KMS-11 (cell line): ENCODE measurements around the gene GKAP1.
"Not testable (repeated sequence)": the region's sequence is repeated elsewhere in the genome, so short reads cannot be mapped to it uniquely, and the experiment has no call there.

Source experiments
- H2AFZ ChIP-seq: fragments of 200-600 bp; sonication (generic); 2 replicates; pipeline ENCODE4 v1.6.1; 2016; ENCODE audit warnings: antibody characterized with exemption, mixed run types, low read depth
- H3K27ac ChIP-seq: fragments of 200-600 bp; sonication (generic); 2 replicates; pipeline ENCODE4 v1.6.1; 2016; ENCODE audit warnings: mild to moderate bottlenecking, mixed run types
- H3K27me3 ChIP-seq: fragments of 200-600 bp; sonication (generic); 2 replicates; pipeline ENCODE4 v1.6.1; 2017; ENCODE audit warnings: mild to moderate bottlenecking, low read depth, mixed run types, moderate library complexity; ENCODE audit not compliant: insufficient read depth
- H3K36me3 ChIP-seq: fragments of 200-600 bp; sonication (generic); 2 replicates; pipeline ENCODE4 v1.6.1; 2017; ENCODE audit warnings: mild to moderate bottlenecking, mixed run types; ENCODE audit not compliant: insufficient read depth
- H3K4me1 ChIP-seq: fragments of 200-600 bp; sonication (generic); 2 replicates; pipeline ENCODE4 v1.6.1; 2016; ENCODE audit warnings: mild to moderate bottlenecking, low read depth, mixed run types; ENCODE audit not compliant: poor library complexity, severe bottlenecking
- H3K4me2 ChIP-seq: fragments of 200-600 bp; sonication (generic); 2 replicates; pipeline ENCODE4 v1.7.0; 2016; ENCODE audit warnings: mild to moderate bottlenecking, mixed run types
- H3K4me3 ChIP-seq: fragments of 200-600 bp; sonication (generic); IDR thresholded peaks from 2 replicates; pipeline ENCODE4 v1.6.1; 2017; ENCODE audit warnings: low read depth, low read length, mixed read lengths; ENCODE audit not compliant: insufficient read depth
- H3K79me2 ChIP-seq: fragments of 200-600 bp; sonication (generic); 2 replicates; pipeline ENCODE4 v1.6.1; 2016; ENCODE audit warnings: low read depth, mixed run types; ENCODE audit not compliant: insufficient read depth
- H3K9ac ChIP-seq: fragments of 200-600 bp; sonication (generic); 2 replicates; pipeline ENCODE4 v1.6.1; 2016; ENCODE audit warnings: mild to moderate bottlenecking, mixed run types
- H4K20me1 ChIP-seq: fragments of 200-600 bp; sonication (generic); 2 replicates; pipeline ENCODE4 v1.6.1; 2016; ENCODE audit warnings: mild to moderate bottlenecking, mixed run types; ENCODE audit not compliant: insufficient read depth
- CTCF ChIP-seq: fragments of 200-600 bp; sonication (generic); conservative IDR thresholded peaks from 2 replicates; pipeline ENCODE4 v1.6.1; 2017; ENCODE audit warnings: low read depth, mild to moderate bottlenecking, antibody characterized with exemption, low read length, moderate library complexity, mixed read lengths

Gene GKAP1

GRCh38 chr9:83708515-83709158, 108.9 kb downstream of the GKAP1 start:
- Histone ChIP-seq H3K79me2 (peaks cover 40% of the 10 kb centered on the region), H3K27ac (peak overlapping the region; percentile 99), H4K20me1 (peaks cover 20% of the 10 kb centered on the region), H3K27me3 (no peaks in the 10 kb centered on the region), H3K9ac (peak overlapping the region; percentile 99), H3K4me1 (peaks cover 24% of the 10 kb centered on the region), H3K4me2 (peak overlapping the region; percentile 86), H2AFZ (peak overlapping the region; percentile 87), H3K4me3 (no peak overlapping the region), H3K36me3 (no peaks in the 10 kb centered on the region)
- TF ChIP-seq CTCF: 0 out of 2 replicates have a peak, but pooled peaks have one; percentile 25

- Histone ChIP-seq H3K36me3 (no peaks in the 10 kb centered on the region), H3K4me1 (peaks cover 31% of the 10 kb centered on the region), H3K4me3 (no peak within 1 kb of the TSS), H4K20me1 (peaks cover 26% of the 10 kb centered on the region), H3K27me3 (no peaks in the 10 kb centered on the region), H3K9ac (peak within 1 kb of the TSS; percentile 99), H3K27ac (peak within 1 kb of the TSS; percentile 99), H2AFZ (peak within 1 kb of the TSS; percentile 87), H3K4me2 (peak within 1 kb of the TSS; percentile 86), H3K79me2 (peaks cover 47% of the 10 kb centered on the region)
- no peak for TF ChIP-seq CTCF
These were observed 109.6 kb downstream of the GKAP1 start, which contains the start of gene UBQLN1 for GRCh38 chr9:83707768-83708514. Gene UBQLN1 (minus strand): TSS chr9:83707958. CDS start chr9:83707679, 279 bp downstream.

GRCh38 chr9:83707518-83707767, 110.1 kb downstream of the GKAP1 start:
- Histone ChIP-seq H3K4me2 (peak overlapping the region; percentile 86), H3K4me1 (peaks cover 33% of the 10 kb centered on the region), H4K20me1 (peaks cover 31% of the 10 kb centered on the region), H3K79me2 (peaks cover 52% of the 10 kb centered on the region), H3K27ac (peak overlapping the region; percentile 99), H3K9ac (peak overlapping the region; percentile 99), H3K36me3 (no peaks in the 10 kb centered on the region), H2AFZ (peak overlapping the region; percentile 87), H3K27me3 (no peaks in the 10 kb centered on the region), H3K4me3 (no peak overlapping the region)
- TF ChIP-seq CTCF: no peak

- H3K4me2 ChIP-seq: peak overlapping the region; percentile 86
- TF ChIP-seq CTCF: no peak
- H3K36me3 ChIP-seq: no peaks in the 10 kb centered on the region
- peak overlapping the region; percentile 99 for H3K9ac ChIP-seq
- no peak overlapping the region for H3K4me3 ChIP-seq
- peak overlapping the region; percentile 87 for H2AFZ ChIP-seq
- H3K27me3 ChIP-seq: no peaks in the 10 kb centered on the region
- peaks cover 36% of the 10 kb centered on the region for H4K20me1 ChIP-seq
- H3K79me2 ChIP-seq: peaks cover 57% of the 10 kb centered on the region
- H3K27ac ChIP-seq: peak overlapping the region; percentile 99
- H3K4me1 ChIP-seq: peaks cover 34% of the 10 kb centered on the region
These were observed 110.7 kb downstream of the GKAP1 start for GRCh38 chr9:83706676-83707517.

- not testable (repeated sequence) for H3K36me3 ChIP-seq, H3K27ac ChIP-seq, H3K9ac ChIP-seq, H3K27me3 ChIP-seq, H2AFZ ChIP-seq, H3K4me3 ChIP-seq
- peaks cover 74% of the 10 kb centered on the region for H3K79me2 ChIP-seq
- peaks cover 49% of the 10 kb centered on the region for H4K20me1 ChIP-seq
- peaks cover 41% of the 10 kb centered on the region for H3K4me1 ChIP-seq
- peak overlapping the region; percentile 86; the same call in 1 of the 2 replicates for H3K4me2 ChIP-seq
These were observed 112.3 kb downstream of the GKAP1 start for GRCh38 chr9:83705219-83705651.
